Measurements from ENCODE around the gene B4GALNT3. TPM values are rescaled to one million over a fixed set of nuclear protein-coding genes. Genes with fewer than 3 reads are reported as not detected.
A peak's percentile ranks its signal among the peaks of the same experiment; 100 is the strongest.

Gene B4GALNT3
- total and polyA plus RNA-seq, 2 of the 13 experiments (the other 11 are each of a cell fraction or from before 2014, with no cell fraction given): 3.2 to 4.4 TPM

- H2AFZ ChIP-seq (ENCODE audit: low read length): no peak overlapping the region
- H3K9ac ChIP-seq (ENCODE audit: insufficient read depth, low read depth, low read length): no peak overlapping the region
- in situ Hi-C loops (cut with HindIII; ENCODE audit: extremely low pct_ligation_motif_present, low pct_unique_long_range_greater_than_20kb) (no loop called here), intact Hi-C loops (cut with micrococcal nuclease; ENCODE audit: unreplicated experiment) (no loop called here)
- H4K20me1 ChIP-seq (ENCODE audit: insufficient read depth, low read length): no peaks in the 10 kb centered on the region
- no TSS peak for BruUV-seq (replicated peaks)
- peaks cover 84% of the 10 kb centered on the region for H3K4me1 ChIP-seq (ENCODE audit: insufficient read depth, low read length)
- FAIRE-seq: no peak
- H3K79me2 ChIP-seq (ENCODE audit: insufficient read depth, low read length): no peaks in the 10 kb centered on the region
- CTCF ChIA-PET (ENCODE audit: low intra/inter-chr PET ratio, low total read pairs): no interaction called here
- WGBS (ENCODE audit: low lambda C conversion rate): 88% methylated on average over 14 of the region's 18 CpGs
- H3K27ac ChIP-seq (ENCODE audit: extremely low read length, insufficient read depth, low read length): peak overlapping the region; percentile 2
- H3K27me3 ChIP-seq (ENCODE audit: control insufficient read depth in 1 of 2, insufficient read depth in 2 of 2, low read length in 2 of 2): no peaks in the 10 kb centered on the region
- no peak for ATAC-seq
- H3K4me2 ChIP-seq (ENCODE audit: low read depth, low read length): no peak overlapping the region
- H3K36me3 ChIP-seq (replicated peaks in 1 of 2; ENCODE audit: control insufficient read depth in 1 of 2, insufficient read depth in 2 of 2, low read length in 2 of 2): no peaks in the 10 kb centered on the region
- DNase-seq (ENCODE audit: low spot score): no peak
- no peaks in the 10 kb centered on the region for H3K9me3 ChIP-seq (ENCODE audit: low read length)
- POLR2A ChIA-PET: interaction anchor here (0.6 to 2.1 kb wide), 2 partner anchors 11 to 12 kb away, joined by 3 to 23 read pairs; no protein-coding TSS in a partner anchor
- H3K4me3 ChIP-seq (replicated peaks in 1 of 3; ENCODE audit: insufficient read depth in 1 of 3, low read depth in 2 of 3, low read length in 3 of 3): no peak overlapping the region
- TF ChIP-seq SNAPC4 (CRISPR knock-in tag; IDR thresholded peaks at IDR 0.05) (no peak), ZNF20 (CRISPR knock-in tag; IDR thresholded peaks at IDR 0.05) (no peak), RBAK (CRISPR knock-in tag; IDR thresholded peaks at IDR 0.05) (no peak)
- TF ChIP-seq, protein P1, sequence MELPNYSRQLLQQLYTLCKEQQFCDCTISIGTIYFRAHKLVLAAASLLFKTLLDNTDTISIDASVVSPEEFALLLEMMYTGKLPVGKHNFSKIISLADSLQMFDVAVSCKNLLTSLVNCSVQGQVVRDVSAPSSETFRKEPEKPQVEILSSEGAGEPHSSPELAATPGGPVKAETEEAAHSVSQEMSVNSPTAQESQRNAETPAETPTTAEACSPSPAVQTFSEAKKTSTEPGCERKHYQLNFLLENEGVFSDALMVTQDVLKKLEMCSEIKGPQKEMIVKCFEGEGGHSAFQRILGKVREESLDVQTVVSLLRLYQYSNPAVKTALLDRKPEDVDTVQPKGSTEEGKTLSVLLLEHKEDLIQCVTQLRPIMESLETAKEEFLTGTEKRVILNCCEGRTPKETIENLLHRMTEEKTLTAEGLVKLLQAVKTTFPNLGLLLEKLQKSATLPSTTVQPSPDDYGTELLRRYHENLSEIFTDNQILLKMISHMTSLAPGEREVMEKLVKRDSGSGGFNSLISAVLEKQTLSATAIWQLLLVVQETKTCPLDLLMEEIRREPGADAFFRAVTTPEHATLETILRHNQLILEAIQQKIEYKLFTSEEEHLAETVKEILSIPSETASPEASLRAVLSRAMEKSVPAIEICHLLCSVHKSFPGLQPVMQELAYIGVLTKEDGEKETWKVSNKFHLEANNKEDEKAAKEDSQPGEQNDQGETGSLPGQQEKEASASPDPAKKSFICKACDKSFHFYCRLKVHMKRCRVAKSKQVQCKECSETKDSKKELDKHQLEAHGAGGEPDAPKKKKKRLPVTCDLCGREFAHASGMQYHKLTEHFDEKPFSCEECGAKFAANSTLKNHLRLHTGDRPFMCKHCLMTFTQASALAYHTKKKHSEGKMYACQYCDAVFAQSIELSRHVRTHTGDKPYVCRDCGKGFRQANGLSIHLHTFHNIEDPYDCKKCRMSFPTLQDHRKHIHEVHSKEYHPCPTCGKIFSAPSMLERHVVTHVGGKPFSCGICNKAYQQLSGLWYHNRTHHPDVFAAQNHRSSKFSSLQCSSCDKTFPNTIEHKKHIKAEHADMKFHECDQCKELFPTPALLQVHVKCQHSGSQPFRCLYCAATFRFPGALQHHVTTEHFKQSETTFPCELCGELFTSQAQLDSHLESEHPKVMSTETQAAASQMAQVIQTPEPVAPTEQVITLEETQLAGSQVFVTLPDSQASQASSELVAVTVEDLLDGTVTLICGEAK (IDR thresholded peaks at IDR 0.05): no peak
- TF ChIP-seq, protein P1 (CRISPR knock-in tag; IDR thresholded peaks at IDR 0.05): no peak
Observed at GRCh38 chr12:587132-588023, 127.6 kb downstream of the B4GALNT3 start.
